Inferior parietal cortex (tissue), 1 donor: ENCODE data around the gene IKBKE.

Source experiments
- DNase-seq: peaks from one replicate; pipeline ENCODE4 v3.0.0-alpha.2; 2016; ENCODE audit errors: extremely low spot score

IKBKE gene

GRCh38 chr1:206540044-206540780 lies 69.9 kb downstream of the IKBKE start:
- no peak for DNase-seq

- DNase-seq = no peak
Observed at GRCh38 chr1:206541236-206541833, 71.1 kb downstream of the IKBKE start.

- DNase-seq = peak; percentile 77
Observed at GRCh38 chr1:206544562-206545257, 74.4 kb downstream of the IKBKE start.

GRCh38 chr1:206545351-206545750 lies 75.1 kb downstream of the IKBKE start:
- DNase-seq = no peak
